H54 (cell line): ENCODE data around the gene SOX18.
"Not testable (repeated sequence)": the region's sequence is repeated elsewhere in the genome, so short reads cannot be mapped to it uniquely, and the experiment has no call there.

Source experiments
- DNase-seq: peaks from one replicate; pipeline ENCODE4 v3.0.0; 2011; ENCODE audit warnings: low spot score, mixed read lengths; ENCODE audit not compliant: insufficient read length
- FAIRE-seq: peaks from 3 replicates; lab custom pipeline; 2011; peaks lifted over from hg19 to GRCh38; lab: Jason Lieb, UNC
- POLR2A ChIP-seq: IDR thresholded peaks from 2 replicates; pipeline ENCODE4 v1.6.1; 2011; ENCODE audit warnings: low read depth, mild to moderate bottlenecking, low read length

SOX18 gene

GRCh38 chr20:64049060-64049877 lies at the start of gene SOX18:
Gene SOX18 (minus strand): TSS chr20:64049639. CDS start chr20:64049516, 123 bp downstream.
- TF ChIP-seq POLR2A = peak; percentile 39
- DNase-seq (no peak), FAIRE-seq (no peak)

- TF ChIP-seq POLR2A = no peak
- FAIRE-seq (no peak), DNase-seq (no peak)
These were observed 49.1 kb upstream of the SOX18 start for GRCh38 chr20:64098471-64099013.

- no peak for TF ChIP-seq POLR2A
- DNase-seq = no peak
- FAIRE-seq = no peak
These were observed 47.1 kb upstream of the SOX18 start for GRCh38 chr20:64096535-64096934.

GRCh38 chr20:64095927-64096326 lies 46.5 kb upstream of the SOX18 start:
- no peak for FAIRE-seq

GRCh38 chr20:64095455-64095854 lies 46.0 kb upstream of the SOX18 start:
- DNase-seq (no peak), FAIRE-seq (no peak)
- TF ChIP-seq POLR2A = no peak

More at GRCh38 chr20:64095927-64096326, 46.5 kb upstream of the SOX18 start:
- no peak for DNase-seq
- no peak for TF ChIP-seq POLR2A

GRCh38 chr20:64093013-64093503 lies 43.6 kb upstream of the SOX18 start:
- no peak for FAIRE-seq
- DNase-seq = no peak
- no peak for TF ChIP-seq POLR2A

GRCh38 chr20:64092258-64093012 lies 43.0 kb upstream of the SOX18 start:
- no peak for FAIRE-seq
- DNase-seq = no peak
- no peak for TF ChIP-seq POLR2A

- no peak for TF ChIP-seq POLR2A
- DNase-seq (no peak), FAIRE-seq (no peak)
These were observed 42.3 kb upstream of the SOX18 start for GRCh38 chr20:64091770-64092169.

GRCh38 chr20:64091340-64091739 lies 41.9 kb upstream of the SOX18 start:
- no peak for TF ChIP-seq POLR2A
- DNase-seq = no peak
- FAIRE-seq = no peak

- FAIRE-seq (no peak), DNase-seq (no peak)
- no peak for TF ChIP-seq POLR2A
These were observed 40.7 kb upstream of the SOX18 start for GRCh38 chr20:64090165-64090564.

- not testable (repeated sequence) for FAIRE-seq, DNase-seq
These were observed 39.1 kb upstream of the SOX18 start for GRCh38 chr20:64088586-64088985.

GRCh38 chr20:64087226-64087825 lies 37.9 kb upstream of the SOX18 start:
- not testable (repeated sequence) for DNase-seq, FAIRE-seq

- no peak for TF ChIP-seq POLR2A
- no peak for DNase-seq
- FAIRE-seq = no peak
These were observed 37.4 kb upstream of the SOX18 start for GRCh38 chr20:64086801-64087200.
